Activated T-cell treated with anti-CD3 and anti-CD28 coated beads, Interleukin-2, amount 50 U/mL, for 24 hours (primary cell): ENCODE results near the gene GORASP1.

ENCODE experiments used
- DNase-seq: peaks from one replicate; pipeline ENCODE4 v3.0.0-alpha.2; 2020
- H3K27ac Mint-ChIP-seq: 2 replicates; pipeline ENCODE4 v1.8.0; 2020; ENCODE audit warnings: mild to moderate bottlenecking, mixed read lengths
- H3K27me3 Mint-ChIP-seq: 2 replicates; pipeline ENCODE4 v1.8.0; 2020; ENCODE audit warnings: mixed read lengths
- H3K36me3 Mint-ChIP-seq: 2 replicates; pipeline ENCODE4 v1.8.0; 2020; ENCODE audit warnings: low read depth, mixed read lengths
- H3K4me1 Mint-ChIP-seq: 2 replicates; pipeline ENCODE4 v1.8.0; 2020; ENCODE audit warnings: low read depth, mixed read lengths
- H3K4me3 Mint-ChIP-seq: 2 replicates; pipeline ENCODE4 v1.8.0; 2020; ENCODE audit warnings: mild to moderate bottlenecking, moderate library complexity, mixed read lengths
- H3K9me3 Mint-ChIP-seq: 2 replicates; pipeline ENCODE4 v1.8.0; 2020; ENCODE audit warnings: mixed read lengths

Gene GORASP1

GRCh38 chr3:39122813-39123212, 15.4 kb upstream of the GORASP1 start:
- DNase-seq, result no peak
- no peaks in the 10 kb centered on the region for H3K36me3 Mint-ChIP-seq
- H3K4me1 Mint-ChIP-seq, result peaks cover 12% of the 10 kb centered on the region
- no peaks in the 10 kb centered on the region for H3K27me3 Mint-ChIP-seq
- H3K9me3 Mint-ChIP-seq, result no peaks in the 10 kb centered on the region
- H3K4me3 Mint-ChIP-seq, result no peak overlapping the region
- H3K27ac Mint-ChIP-seq, result no peak overlapping the region

GRCh38 chr3:39121621-39122020, 14.2 kb upstream of the GORASP1 start:
- H3K4me1 Mint-ChIP-seq, result peaks cover 3% of the 10 kb centered on the region
- H3K9me3 Mint-ChIP-seq, result no peaks in the 10 kb centered on the region
- no peaks in the 10 kb centered on the region for H3K27me3 Mint-ChIP-seq
- no peak for DNase-seq
- no peaks in the 10 kb centered on the region for H3K36me3 Mint-ChIP-seq
- no peak overlapping the region for H3K27ac Mint-ChIP-seq
- no peak overlapping the region for H3K4me3 Mint-ChIP-seq

GRCh38 chr3:39118931-39119660, 11.7 kb upstream of the GORASP1 start:
- Mint-ChIP-seq H3K4me1 (no peaks in the 10 kb centered on the region), H3K36me3 (no peaks in the 10 kb centered on the region), H3K27me3 (no peaks in the 10 kb centered on the region), H3K4me3 (no peak overlapping the region), H3K9me3 (no peaks in the 10 kb centered on the region), H3K27ac (no peak overlapping the region)
- no peak for DNase-seq

GRCh38 chr3:39118079-39118478, 10.7 kb upstream of the GORASP1 start:
- H3K9me3 Mint-ChIP-seq, result no peaks in the 10 kb centered on the region
- no peak overlapping the region for H3K4me3 Mint-ChIP-seq
- no peaks in the 10 kb centered on the region for H3K36me3 Mint-ChIP-seq
- H3K27ac Mint-ChIP-seq, result no peak overlapping the region
- no peaks in the 10 kb centered on the region for H3K4me1 Mint-ChIP-seq
- DNase-seq, result no peak
- H3K27me3 Mint-ChIP-seq, result no peaks in the 10 kb centered on the region

DNA sequence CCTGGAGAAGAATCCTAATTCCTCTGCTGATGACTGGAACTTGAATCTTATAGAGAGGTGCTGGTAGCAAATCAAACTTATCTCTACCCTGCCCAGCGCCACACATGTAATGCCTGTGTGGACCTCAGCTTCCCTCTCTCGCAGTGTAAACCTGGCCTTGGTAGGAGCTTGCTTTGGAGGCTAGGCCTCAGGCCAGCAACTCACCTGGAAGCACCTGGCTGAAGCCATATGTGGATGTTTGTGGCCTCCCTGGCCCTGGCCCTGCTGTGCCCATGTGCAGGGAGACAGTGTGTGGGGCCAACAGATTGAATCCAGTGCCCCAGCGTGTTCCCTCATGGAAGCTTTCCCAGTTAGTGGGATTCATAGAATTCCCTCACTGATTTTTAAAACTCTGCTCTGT, 8.4 kb upstream of the GORASP1 start:
- Mint-ChIP-seq H3K36me3 (no peaks in the 10 kb centered on the region), H3K4me3 (no peak overlapping the region), H3K9me3 (no peaks in the 10 kb centered on the region), H3K4me1 (no peaks in the 10 kb centered on the region), H3K27ac (no peak overlapping the region), H3K27me3 (no peaks in the 10 kb centered on the region)
- DNase-seq, result no peak

DNA sequence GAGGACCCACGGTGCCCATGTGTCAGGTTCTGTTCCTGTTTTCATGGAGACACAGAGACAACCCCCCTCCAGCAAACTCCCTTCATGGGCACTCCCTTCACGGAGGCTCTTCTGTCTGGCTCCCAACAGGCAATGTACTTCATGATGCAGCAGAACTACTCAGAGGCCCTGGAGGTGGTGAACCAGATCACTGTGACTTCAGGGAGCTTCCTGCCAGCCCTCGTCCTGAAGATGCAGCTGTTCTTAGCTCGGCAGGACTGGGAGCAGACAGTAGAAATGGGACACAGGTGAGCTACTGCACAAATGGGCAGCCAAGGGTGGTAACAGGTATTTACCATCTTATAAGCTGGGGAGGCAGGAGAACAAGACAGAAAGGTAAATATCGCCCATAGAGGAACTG, 7.0 kb upstream of the GORASP1 start:
- H3K4me1 Mint-ChIP-seq, result no peaks in the 10 kb centered on the region
- no peaks in the 10 kb centered on the region for H3K9me3 Mint-ChIP-seq
- no peak for DNase-seq
- no peaks in the 10 kb centered on the region for H3K36me3 Mint-ChIP-seq
- no peak overlapping the region for H3K4me3 Mint-ChIP-seq
- H3K27me3 Mint-ChIP-seq, result no peaks in the 10 kb centered on the region
- H3K27ac Mint-ChIP-seq, result no peak overlapping the region

- no peaks in the 10 kb centered on the region for H3K9me3 Mint-ChIP-seq
- H3K4me1 Mint-ChIP-seq, result peaks cover 9% of the 10 kb centered on the region
- no peak overlapping the region for H3K4me3 Mint-ChIP-seq
- H3K27ac Mint-ChIP-seq, result no peak overlapping the region
- no peaks in the 10 kb centered on the region for H3K36me3 Mint-ChIP-seq
- DNase-seq, result no peak
- no peaks in the 10 kb centered on the region for H3K27me3 Mint-ChIP-seq
Observed at GRCh38 chr3:39113291-39113690, 5.9 kb upstream of the GORASP1 start.

DNA sequence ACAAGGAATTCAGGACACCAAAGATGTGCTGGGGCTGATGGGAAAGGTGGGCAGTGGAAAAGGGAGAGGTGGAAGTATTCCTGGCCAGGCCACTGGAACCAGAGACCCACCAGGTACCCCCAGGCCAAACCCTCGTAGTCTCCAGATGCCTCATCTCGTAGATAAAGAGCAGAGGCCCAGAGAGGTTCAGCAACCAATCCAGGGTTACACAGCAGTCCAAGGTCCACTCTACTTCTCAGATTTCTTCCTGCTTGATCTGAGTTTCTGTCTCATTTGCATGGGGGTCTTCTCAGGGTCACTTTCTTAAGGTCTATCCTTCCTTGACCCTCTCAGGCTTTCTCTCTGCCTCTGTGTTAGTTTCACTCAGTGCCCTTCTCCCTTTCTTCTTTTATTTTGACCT, 5.1 kb upstream of the GORASP1 start:
- Mint-ChIP-seq H3K4me1 (peaks cover 17% of the 10 kb centered on the region), H3K27ac (no peak overlapping the region), H3K36me3 (peaks cover 4% of the 10 kb centered on the region), H3K9me3 (no peaks in the 10 kb centered on the region), H3K27me3 (no peaks in the 10 kb centered on the region), H3K4me3 (no peak overlapping the region)
- DNase-seq, result no peak

DNA sequence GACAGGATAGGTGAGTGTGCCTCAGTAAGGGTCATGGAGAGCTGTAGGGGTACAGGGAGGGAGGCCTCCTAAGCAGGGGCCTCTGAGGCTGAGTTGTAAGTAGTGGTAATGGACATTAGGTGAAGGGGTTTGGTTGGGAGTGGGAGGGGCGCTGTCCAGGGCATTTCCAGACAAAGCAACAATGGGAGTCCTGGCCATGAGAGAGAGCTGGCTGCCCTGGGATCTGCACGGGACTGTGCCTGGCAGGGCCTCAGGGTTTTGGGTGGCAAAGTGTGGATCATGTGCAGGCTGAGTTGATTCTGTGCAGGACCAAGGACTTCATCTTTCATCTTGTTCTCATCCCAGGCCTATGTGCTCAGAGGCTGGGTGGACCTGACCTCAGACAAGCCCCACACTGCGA, 4.7 kb upstream of the GORASP1 start:
- DNase-seq, result no peak
- H3K9me3 Mint-ChIP-seq, result no peaks in the 10 kb centered on the region
- peaks cover 17% of the 10 kb centered on the region for H3K4me1 Mint-ChIP-seq
- H3K4me3 Mint-ChIP-seq, result no peak overlapping the region
- H3K36me3 Mint-ChIP-seq, result peaks cover 5% of the 10 kb centered on the region
- H3K27me3 Mint-ChIP-seq, result no peaks in the 10 kb centered on the region
- no peak overlapping the region for H3K27ac Mint-ChIP-seq

DNA sequence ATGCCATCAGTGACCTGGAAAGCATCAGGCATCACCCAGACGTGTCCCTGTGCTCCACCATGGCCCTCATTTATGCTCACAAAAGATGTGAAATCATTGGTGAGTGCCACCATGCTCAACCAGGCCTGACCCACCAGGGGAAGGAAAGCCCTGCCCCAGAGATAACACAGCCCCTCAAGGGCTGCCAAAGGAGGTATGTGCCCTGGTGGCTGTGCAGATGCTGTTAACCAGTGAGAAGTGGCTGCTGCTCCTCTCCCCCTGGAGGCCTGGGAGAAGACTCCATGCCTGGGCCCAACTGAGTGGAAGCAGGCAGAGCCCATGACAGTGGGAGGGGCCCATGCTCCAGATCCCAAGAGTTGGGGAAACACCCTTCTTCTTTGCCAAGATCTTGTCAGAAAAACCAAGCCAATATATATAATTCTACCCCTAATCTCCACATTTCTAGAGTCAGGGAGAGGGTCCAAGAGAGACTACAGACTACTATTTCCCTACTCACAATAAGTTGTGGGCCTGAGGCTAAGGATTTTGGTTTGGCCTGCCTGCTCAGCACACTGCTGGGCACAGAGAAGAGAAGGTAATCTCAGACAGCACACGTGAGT, 2.7 kb upstream of the GORASP1 start:
- Mint-ChIP-seq H3K36me3 (peaks cover 8% of the 10 kb centered on the region), H3K27me3 (no peaks in the 10 kb centered on the region), H3K27ac (no peak overlapping the region), H3K4me3 (no peak overlapping the region), H3K9me3 (no peaks in the 10 kb centered on the region), H3K4me1 (peaks cover 34% of the 10 kb centered on the region)
- no peak for DNase-seq

DNA sequence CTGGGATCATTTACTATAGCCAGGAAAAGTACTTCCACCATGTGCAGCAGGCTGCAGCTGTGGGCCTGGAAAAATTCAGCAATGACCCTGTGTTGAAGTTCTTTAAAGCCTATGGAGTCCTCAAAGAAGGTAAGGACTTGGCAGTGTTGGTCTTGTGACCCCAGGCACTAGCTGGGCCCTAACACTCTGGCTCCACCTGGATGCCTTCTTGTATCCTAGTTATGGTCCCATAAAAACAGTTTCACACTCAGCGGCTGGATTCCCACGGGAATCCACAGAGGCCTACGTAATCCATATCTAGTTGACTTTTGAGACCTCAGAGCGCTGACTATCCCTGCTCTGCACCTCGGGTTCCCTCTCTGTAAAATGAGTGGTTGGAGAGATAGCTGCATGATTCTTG, 1.7 kb upstream of the GORASP1 start:
- no peak for DNase-seq
- H3K27me3 Mint-ChIP-seq, result no peaks in the 10 kb centered on the region
- no peaks in the 10 kb centered on the region for H3K9me3 Mint-ChIP-seq
- H3K36me3 Mint-ChIP-seq, result peaks cover 8% of the 10 kb centered on the region
- H3K27ac Mint-ChIP-seq, result no peak overlapping the region
- no peak overlapping the region for H3K4me3 Mint-ChIP-seq
- H3K4me1 Mint-ChIP-seq, result peaks cover 39% of the 10 kb centered on the region

- Mint-ChIP-seq H3K27ac (peak overlapping the region; percentile 85), H3K4me1 (peaks cover 45% of the 10 kb centered on the region), H3K9me3 (no peaks in the 10 kb centered on the region), H3K36me3 (peaks cover 8% of the 10 kb centered on the region), H3K27me3 (no peaks in the 10 kb centered on the region), H3K4me3 (peak overlapping the region; percentile 93)
- no peak for DNase-seq
Observed at GRCh38 chr3:39108200-39108710, 828 bp upstream of the GORASP1 start.

DNA sequence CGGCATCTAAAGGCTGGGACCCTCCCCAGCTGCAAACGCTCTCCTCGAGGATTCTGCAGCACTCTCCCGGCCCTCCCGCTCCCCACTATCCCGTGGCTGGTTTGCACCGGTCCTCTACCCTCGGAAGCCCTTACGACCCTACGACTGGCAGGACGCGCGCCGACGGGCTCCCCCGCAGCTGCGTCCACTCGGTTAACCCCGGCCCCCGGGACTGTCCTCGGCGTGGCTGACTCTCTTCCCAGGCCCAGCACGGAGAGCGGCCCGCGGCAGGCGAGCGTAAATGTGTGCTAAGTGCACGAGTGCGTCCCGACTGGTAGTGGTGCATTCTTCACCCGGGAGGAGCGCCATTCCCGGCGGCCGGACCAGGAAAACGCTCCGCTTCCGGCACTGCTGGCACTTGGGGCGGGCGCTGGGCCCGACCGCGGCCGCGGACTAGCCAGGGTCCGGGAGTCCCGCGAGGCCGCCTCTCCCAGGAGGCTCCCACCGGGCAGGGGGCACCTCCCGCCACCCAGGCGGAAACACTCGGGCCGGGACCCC, 508 bp downstream of the GORASP1 start:
- Mint-ChIP-seq H3K4me1 (peaks cover 54% of the 10 kb centered on the region), H3K9me3 (no peaks in the 10 kb centered on the region), H3K36me3 (peaks cover 8% of the 10 kb centered on the region), H3K27ac (peak overlapping the region; percentile 79), H3K27me3 (no peaks in the 10 kb centered on the region), H3K4me3 (peak overlapping the region; percentile 88)
- no peak for DNase-seq

DNA sequence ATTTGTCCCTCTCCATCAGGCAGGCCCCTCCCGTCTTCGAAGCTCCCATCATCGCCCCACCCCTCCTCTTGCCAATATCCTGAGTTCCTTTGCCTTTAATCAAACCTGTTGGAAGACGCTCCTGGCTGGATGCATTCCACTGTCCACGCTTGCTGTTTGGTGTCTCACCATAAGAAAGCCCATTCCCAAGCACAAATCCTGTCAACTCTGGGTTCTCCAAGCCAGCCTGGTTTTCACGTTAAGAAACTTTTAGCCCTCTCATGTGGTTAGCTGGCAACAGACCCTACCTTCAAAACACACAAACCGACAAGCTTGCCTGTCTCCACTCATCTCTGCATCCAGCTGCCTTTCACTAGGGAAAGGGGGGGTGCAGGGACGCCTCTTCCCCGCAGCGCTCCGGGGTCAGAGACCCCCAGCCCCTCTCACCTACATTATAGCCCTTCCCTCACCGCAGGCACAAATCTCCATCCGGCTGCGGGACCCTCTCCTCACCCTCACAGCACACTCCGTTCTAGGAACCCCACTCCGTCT, 1.1 kb downstream of the GORASP1 start:
- H3K4me3 Mint-ChIP-seq, result peak overlapping the region; percentile 88
- no peaks in the 10 kb centered on the region for H3K27me3 Mint-ChIP-seq
- H3K27ac Mint-ChIP-seq, result peak overlapping the region; percentile 79
- H3K36me3 Mint-ChIP-seq, result peaks cover 8% of the 10 kb centered on the region
- H3K4me1 Mint-ChIP-seq, result peaks cover 58% of the 10 kb centered on the region
- H3K9me3 Mint-ChIP-seq, result no peaks in the 10 kb centered on the region
- no peak for DNase-seq

- Mint-ChIP-seq H3K9me3 (no peaks in the 10 kb centered on the region), H3K36me3 (peaks cover 12% of the 10 kb centered on the region), H3K4me3 (peak overlapping the region; percentile 88), H3K27me3 (no peaks in the 10 kb centered on the region), H3K27ac (peak overlapping the region; percentile 79), H3K4me1 (peaks cover 59% of the 10 kb centered on the region)
- no peak for DNase-seq
Observed at GRCh38 chr3:39105687-39106063, 1.8 kb downstream of the GORASP1 start.
